ENCODE data around the gene CAPN13.

Gene CAPN13

GRCh38 chr2:30764021-30764800 is 43.0 kb downstream of the CAPN13 start:
- no peak for DNase-seq

DNA sequence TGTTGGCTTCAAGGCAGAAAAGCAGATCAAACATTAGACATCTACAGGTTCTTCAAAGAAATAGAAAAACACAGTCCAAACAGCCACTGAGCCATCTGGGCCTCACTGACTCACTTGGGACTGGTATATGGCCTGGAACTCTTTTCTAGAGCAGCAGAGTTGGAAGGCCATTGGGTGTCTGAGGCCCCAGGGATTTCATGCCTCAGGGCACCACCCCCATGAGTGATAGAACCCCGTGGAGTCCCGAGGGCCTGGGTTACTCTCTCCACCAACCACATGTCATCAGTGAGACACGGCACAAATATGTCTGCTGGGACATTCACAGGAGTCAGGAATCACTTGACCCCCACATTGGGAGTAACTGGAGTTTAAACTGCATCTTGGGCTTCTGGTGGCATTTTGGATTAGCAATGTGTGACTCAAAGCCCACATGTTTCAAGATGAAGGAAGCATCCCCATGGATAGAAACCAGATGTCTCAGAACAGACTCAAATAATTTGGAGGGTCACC is 44.0 kb downstream of the CAPN13 start:
- no peak for DNase-seq

DNA sequence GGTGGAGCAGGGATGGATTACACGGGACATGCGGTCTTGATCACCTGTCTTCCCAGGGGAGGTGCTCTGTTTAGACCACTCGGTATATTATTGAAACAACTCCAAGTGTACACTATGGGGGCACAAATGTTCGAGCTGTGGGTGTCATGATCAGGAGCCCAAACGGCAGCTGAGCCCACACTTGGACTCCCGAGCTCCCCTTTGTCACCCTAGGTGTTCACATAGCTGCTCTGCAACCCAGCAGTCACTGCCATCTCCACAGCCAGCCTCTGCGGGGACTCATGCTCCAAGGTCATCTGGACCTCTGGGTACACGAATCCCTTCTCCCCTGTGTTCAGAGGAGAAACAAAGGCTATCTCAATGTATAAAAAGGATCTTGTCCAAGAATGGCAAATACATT is 46.0 kb downstream of the CAPN13 start:
- no peak for DNase-seq

DNA sequence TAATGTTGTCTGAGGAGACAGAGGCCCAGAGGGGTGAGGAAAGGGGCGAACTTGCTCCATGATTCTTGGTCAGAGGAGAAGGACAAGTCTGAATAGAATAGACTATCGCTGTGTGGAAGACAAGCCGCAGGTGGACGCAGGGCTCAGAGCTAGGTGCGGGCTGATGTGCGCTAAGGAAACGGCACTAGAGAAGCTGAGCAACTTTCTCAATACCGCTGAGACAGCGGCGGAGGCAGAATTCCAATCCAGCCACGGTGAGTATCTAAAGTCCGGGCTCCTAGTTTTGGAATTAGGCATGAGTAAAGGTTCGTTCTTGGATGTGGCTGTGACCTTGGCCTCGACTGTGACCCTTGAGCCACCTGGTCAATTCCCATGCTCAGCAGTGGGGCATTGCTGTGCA is 47.8 kb downstream of the CAPN13 start:
- DNase-seq: no peak

GRCh38 chr2:30758191-30758651 is 49.0 kb downstream of the CAPN13 start:
- no peak for DNase-seq

DNA sequence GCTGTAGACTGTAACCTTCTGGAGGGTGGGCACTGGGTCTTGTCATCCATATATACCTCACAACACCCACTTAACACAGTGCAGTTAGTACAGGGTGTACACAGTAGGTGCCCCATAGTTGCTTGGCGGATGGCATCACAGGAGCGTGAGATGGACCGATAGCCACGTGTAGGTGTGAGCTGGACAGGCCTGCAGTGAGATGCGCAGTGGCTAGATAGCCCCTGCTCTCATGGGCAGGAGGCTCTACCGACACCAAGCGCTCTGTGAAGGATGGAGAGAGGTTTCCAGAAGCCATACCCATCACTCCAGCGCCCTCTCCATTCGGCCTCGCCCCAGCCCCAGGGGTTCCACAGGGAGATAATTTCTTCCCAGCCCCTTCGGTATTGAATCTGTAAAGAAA is 49.5 kb downstream of the CAPN13 start:
- no peak for DNase-seq

- DNase-seq: no peak
These were observed 50.3 kb downstream of the CAPN13 start for GRCh38 chr2:30756971-30757370.

- DNase-seq: no peak
These were observed 51.1 kb downstream of the CAPN13 start for GRCh38 chr2:30756051-30756719.

DNA sequence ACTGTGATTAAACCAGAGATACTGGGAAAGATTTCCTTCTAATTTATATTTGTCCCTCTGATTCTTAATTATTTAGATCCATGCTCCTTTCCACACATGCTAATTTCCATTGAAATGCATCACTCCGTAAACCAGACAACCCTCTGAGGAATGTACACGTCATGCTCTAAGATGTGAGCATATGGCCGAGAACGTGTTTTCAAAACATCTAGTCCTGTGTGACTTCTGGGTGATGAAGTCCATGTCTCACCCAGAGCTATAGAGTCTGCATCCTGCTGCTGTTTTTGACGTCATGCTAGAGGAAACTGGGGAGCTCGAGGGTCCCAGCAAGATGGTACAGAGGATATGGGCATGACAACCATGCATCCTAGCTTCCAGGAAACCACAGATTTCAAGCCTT is 53.6 kb downstream of the CAPN13 start:
- DNase-seq: no peak

- no peak for DNase-seq
These were observed 54.4 kb downstream of the CAPN13 start for GRCh38 chr2:30752811-30753210.

DNA sequence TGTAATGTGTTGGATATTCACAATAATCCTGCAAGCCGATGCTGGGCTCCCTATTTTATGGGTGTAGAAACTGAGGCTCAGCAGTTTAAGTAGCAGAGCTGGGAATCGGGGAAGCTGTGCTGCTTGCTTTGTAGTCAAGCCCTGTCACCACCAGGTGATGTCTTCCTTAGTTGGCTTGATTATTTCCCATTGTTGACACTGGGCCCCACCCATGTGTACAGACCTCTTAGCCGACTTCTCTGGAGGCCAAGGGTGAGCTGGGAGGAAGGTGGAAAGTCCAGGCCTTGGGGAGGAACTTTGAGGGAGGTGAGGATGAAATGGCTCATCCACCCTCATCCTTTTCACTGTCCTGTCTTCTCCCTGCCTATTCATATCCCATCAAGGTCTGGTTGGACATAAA is 60.0 kb downstream of the CAPN13 start:
- no peak for DNase-seq

DNA sequence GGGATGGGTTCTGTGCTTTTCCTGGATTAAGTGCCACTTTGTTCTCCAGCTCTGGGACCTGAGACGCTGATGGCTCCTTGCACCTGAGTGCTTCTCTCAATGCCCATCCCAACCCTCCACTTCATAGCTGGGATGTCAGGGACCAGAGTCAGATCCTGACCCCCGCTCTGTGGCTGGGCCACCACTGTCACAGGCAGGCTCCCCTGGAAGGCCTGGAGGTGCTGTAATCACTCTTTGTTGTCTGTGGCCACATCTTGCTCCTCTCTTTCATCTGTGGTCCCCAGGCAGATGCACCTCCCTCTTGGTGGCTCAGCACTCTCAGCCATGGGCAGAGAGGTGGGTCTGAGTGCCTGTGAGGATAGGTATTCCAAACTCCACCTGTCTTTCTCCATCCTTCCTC is 62.4 kb downstream of the CAPN13 start:
- DNase-seq: no peak

DNA sequence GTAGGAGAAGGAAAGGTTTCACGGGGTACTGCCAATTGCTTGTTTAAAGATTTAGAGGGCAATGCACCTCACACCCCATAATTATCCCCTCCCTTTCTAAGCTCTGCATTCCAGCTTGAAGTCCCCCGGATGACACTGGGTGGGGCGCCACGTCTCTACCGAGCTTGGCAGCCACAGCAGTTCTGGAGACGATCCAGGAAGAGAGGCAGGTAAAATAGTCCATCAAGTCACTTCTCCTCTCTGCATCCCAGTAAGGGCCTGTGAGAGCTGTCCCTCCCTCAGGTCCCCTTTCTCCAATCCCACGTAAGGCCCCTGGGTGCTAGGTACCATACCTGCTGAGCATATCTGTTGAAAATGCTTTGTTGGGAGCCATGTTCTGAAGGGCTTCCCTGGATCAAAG is 65.7 kb downstream of the CAPN13 start:
- DNase-seq: no peak

- DNase-seq: no peak
These were observed 68.9 kb downstream of the CAPN13 start for GRCh38 chr2:30738141-30738911.

- DNase-seq: no peak
These were observed 70.0 kb downstream of the CAPN13 start for GRCh38 chr2:30737326-30737610.

- no peak for DNase-seq
These were observed 70.6 kb downstream of the CAPN13 start for GRCh38 chr2:30736461-30737325.

- no peak for DNase-seq
These were observed 73.2 kb downstream of the CAPN13 start for GRCh38 chr2:30733876-30734520.

GRCh38 chr2:30732876-30733275 is 74.4 kb downstream of the CAPN13 start:
- no peak for DNase-seq

DNA sequence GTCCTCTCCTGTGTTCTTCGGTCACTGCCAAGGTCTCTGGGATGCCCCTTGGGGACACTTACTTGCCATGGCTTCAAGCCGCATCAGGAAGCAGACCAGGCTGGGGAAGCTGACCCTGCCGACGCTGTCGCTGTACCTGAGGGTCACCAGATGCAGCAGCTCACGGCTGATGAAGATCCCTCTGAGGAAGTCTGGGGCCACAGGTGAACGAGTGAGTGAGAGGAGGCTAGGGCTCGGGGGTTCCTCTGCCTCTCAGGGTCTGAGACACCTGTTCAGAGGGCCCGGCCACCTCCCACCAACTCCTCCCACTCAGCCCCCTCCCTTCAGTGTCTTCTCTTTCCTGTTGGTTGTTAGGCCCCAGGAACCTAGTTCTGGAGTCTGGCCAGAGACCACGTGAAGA is 74.9 kb downstream of the CAPN13 start:
- DNase-seq: no peak

GRCh38 chr2:30731706-30732105 is 75.5 kb downstream of the CAPN13 start:
- no peak for DNase-seq

DNA sequence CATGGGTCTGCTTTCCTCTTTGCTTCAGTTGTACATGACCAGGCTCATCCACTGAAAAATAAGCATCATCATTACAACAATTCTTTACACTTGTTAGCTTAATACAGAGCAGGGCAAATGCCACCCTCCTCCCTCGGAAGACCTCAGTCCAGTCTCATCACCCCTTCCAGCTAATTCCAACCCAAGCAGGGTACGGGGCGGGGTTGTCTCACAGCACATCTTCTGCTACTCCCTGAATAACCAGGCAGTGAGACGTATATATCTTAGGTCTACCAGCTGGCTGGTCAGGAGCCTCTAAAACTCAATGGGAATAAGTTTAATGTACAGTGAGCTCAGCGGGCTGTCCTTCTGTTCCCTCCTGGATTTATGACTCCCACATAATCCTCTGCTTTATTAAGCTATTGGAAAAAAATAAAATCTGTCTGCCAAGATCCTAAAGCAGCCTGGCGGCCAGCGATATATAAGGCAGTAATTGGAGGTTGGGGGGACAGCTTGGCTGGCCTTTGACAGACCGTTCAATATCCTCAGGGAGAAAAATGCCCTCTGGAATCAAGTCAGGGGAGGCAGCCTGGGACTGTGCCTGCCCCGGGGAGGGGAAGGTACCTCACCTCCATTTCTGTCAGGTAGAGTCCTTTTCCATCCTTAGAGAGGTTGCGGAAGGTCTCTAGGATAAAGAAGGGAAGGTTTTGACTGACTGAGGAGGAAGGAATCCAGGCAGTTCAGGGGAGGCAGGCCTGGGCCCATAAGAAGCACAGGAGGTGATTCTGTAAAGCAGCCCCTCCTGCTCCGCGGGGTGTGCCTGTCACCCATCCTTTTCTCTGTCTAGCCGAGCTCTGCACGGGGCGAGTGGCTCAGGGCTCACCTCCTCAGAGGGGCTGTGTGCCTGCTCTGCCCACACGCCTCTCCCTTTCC is 76.3 kb downstream of the CAPN13 start:
- DNase-seq: no peak
